ENCODE data around the gene ZNF471. TPM values are rescaled to one million over a fixed set of nuclear protein-coding genes. Genes with fewer than 3 reads are reported as not detected.
A peak's percentile ranks its signal among the peaks of the same experiment; 100 is the strongest.

ZNF471 gene
- total RNA-seq, 6 experiments from 2014 or later: 1.1 to 3.6 (median 2.2) TPM

DNA sequence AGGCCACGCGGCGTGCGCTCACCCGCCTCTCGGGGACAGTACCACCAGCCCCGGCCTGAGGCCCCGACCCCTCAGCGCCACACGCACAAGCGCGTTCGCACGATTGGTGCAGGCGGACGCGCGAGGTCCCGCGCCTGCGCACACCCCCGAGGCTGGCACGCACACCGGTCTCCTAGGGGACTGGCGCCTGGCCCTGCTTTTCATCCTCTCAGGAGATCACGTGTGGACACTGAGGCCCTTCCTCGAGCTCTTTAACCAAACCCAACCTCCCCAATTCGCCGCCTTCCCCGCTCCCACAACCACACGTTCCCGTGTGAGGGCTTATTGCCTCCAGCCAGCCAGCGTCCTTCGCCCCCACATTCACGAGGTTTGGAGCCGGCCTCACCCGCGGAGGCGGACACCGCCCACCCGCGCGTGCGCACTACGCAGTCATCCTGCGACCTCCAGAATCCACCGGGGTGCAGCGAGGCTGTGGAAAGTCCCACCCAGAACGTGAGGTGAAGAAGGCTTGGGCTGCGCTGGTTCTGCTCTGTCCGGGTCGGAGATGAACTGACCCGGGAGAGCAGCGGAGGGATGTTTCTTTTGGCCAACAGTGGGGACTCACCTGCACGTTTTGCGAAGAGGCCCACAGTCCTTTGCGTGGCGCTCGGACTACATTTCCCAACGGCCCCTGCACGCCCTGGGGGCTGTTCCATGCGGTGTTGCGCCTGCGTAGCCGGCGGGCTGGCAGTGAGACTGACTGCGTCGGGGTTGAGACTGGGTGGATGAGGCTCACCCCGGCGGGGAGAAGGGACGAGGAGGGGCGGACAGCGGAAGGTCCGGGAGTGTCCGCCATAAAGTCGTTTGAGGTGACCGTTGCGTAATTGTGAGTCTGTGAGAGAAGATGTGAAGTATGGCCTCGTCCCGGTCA lies 30.0 kb upstream of the ZNF471 start:
- DNase-seq: peak; percentile 81 to 93 (median 87)
- TF ChIP-seq, protein P1, sequence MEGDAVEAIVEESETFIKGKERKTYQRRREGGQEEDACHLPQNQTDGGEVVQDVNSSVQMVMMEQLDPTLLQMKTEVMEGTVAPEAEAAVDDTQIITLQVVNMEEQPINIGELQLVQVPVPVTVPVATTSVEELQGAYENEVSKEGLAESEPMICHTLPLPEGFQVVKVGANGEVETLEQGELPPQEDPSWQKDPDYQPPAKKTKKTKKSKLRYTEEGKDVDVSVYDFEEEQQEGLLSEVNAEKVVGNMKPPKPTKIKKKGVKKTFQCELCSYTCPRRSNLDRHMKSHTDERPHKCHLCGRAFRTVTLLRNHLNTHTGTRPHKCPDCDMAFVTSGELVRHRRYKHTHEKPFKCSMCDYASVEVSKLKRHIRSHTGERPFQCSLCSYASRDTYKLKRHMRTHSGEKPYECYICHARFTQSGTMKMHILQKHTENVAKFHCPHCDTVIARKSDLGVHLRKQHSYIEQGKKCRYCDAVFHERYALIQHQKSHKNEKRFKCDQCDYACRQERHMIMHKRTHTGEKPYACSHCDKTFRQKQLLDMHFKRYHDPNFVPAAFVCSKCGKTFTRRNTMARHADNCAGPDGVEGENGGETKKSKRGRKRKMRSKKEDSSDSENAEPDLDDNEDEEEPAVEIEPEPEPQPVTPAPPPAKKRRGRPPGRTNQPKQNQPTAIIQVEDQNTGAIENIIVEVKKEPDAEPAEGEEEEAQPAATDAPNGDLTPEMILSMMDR (IDR thresholded peaks at IDR 0.05): no peak
- TF ChIP-seq POLR2A (IDR thresholded peaks at IDR 0.05): no peak
- Histone ChIP-seq H3K4me1 (no peaks in the 10 kb centered on the region), H3K9me3 (peaks cover 0 to 18% (median under 1%) of the 10 kb centered on the region in 4 donors), H3K4me3 (peak overlapping the region; percentile 32 to 69 (median 47)), H3K36me3 (peaks cover 0 to under 1% (median 0%) of the 10 kb centered on the region in 4 donors), H3K27me3 (no peaks in the 10 kb centered on the region), H3K27ac (peak overlapping the region; percentile 9 to 16 (median 13))
- peak; percentile 89 to 97 (median 95) for ATAC-seq
- intact Hi-C loops (cut with DNase I): no loop called here
- 1% methylated on average over 27 of the region's 80 CpGs for WGBS (ENCODE audit: insufficient coverage, low coverage, low lambda C conversion rate, missing lambda C conversion rate)

DNA sequence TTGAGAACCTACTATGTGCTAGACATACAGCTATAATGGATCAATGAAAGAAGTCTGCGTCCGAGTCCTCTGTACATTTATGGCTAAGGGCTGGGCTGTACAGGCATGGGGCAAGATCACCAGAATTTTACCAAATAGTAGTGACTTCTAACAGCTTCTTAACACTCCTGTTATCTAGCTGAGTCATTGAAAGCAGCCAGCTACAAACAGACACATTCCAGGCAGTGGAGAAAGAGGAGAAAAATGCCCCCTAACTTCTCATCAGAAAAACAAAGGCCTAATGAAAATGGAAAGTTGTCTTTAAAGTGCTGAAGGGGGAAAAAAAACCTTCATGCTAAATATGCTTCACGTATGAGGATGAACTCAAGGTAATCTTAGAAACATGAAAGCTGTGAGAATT lies 16.3 kb upstream of the ZNF471 start:
- H3K36me3 ChIP-seq: no peaks in the 10 kb centered on the region
- intact Hi-C loops (cut with DNase I): no loop called here
- TF ChIP-seq POLR2A (IDR thresholded peaks at IDR 0.05): no peak
- TF ChIP-seq, protein P1 (IDR thresholded peaks at IDR 0.05): no peak
- no peaks in the 10 kb centered on the region for H3K27me3 ChIP-seq
- no peaks in the 10 kb centered on the region for H3K4me1 ChIP-seq
- no peak for DNase-seq
- H3K27ac ChIP-seq: no peak overlapping the region
- no peak for ATAC-seq
- H3K9me3 ChIP-seq: peaks cover 0 to 21% (median 2%) of the 10 kb centered on the region in 4 donors
- 85% methylated on average over 3 of the region's 3 CpGs for WGBS (ENCODE audit: insufficient coverage, low coverage, low lambda C conversion rate, missing lambda C conversion rate)
- H3K4me3 ChIP-seq: no peak overlapping the region

DNA sequence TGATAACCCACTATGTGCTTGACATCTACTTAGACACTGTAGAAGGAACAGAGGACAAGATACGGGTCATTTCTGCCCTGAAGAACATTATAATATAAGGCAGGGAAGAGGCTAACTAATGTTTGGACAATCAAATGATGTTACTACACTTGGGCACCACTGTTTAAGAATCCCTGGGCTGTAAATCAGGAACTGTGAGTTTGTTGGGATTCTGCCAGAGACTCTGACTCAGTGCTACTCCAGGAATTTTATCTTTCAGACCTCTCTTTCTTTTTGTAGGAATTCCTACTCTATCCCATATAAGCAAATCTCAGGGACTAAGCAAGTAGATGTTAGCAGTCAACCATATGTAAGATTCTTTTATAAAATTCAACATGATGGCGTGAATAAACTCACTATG lies 3.1 kb upstream of the ZNF471 start:
- TF ChIP-seq POLR2A (IDR thresholded peaks at IDR 0.05): no peak
- TF ChIP-seq, protein P1 (IDR thresholded peaks at IDR 0.05): no peak
- peaks cover 0 to 4% (median 0%) of the 10 kb centered on the region in 4 donors for H3K4me1 ChIP-seq
- DNase-seq (no peak), ATAC-seq (no peak)
- WGBS (ENCODE audit: insufficient coverage, low coverage, low lambda C conversion rate, missing lambda C conversion rate): 78% methylated on average over 2 of the region's 2 CpGs
- intact Hi-C loops (cut with DNase I): no loop called here
- no peaks in the 10 kb centered on the region for H3K27me3 ChIP-seq
- H3K4me3 ChIP-seq: no peak overlapping the region
- no peaks in the 10 kb centered on the region for H3K36me3 ChIP-seq
- peaks cover 0 to 15% (median 1%) of the 10 kb centered on the region in 4 donors for H3K9me3 ChIP-seq
- no peak overlapping the region for H3K27ac ChIP-seq

DNA sequence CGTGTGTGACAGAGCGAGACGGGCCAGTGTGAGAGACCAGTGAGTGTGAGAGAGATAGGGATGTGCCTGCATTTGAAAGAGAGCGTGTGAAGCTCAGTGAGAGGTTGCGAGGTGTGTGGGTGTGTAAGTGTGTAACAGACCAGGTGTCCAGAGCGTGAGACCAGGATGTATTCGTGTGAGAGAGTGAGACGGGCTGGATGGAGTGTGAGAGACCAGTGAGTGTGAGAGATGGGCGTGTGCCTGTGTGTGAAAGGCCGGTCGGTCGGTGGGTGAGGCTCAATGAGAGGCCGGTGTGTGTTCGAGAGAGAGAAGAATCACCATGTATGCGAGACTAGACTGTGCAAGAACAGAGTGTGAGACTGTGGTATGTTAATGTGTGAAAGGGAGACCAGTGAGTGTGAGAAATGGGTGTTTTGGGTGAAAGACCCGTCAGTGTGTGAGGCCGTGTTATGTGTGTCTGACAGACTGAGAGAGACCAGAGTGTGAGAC lies 679 bp downstream of the ZNF471 start:
- no peak for DNase-seq
- 5% methylated on average over 17 of the region's 17 CpGs for WGBS (ENCODE audit: insufficient coverage, low coverage, low lambda C conversion rate, missing lambda C conversion rate)
- intact Hi-C loops (cut with DNase I): no loop called here
- Histone ChIP-seq H3K36me3 (peaks cover 0 to 3% (median 0%) of the 10 kb centered on the region in 4 donors), H3K27ac (peak overlapping the region in 1 of 3 donors; percentile 96), H3K4me3 (peak overlapping the region; percentile 53 to 73 (median 58)), H3K27me3 (no peaks in the 10 kb centered on the region), H3K4me1 (peaks cover 0 to 4% (median 0%) of the 10 kb centered on the region in 4 donors), H3K9me3 (peaks cover 0 to 24% (median 2%) of the 10 kb centered on the region in 4 donors)
- no peak for TF ChIP-seq POLR2A (IDR thresholded peaks at IDR 0.05)
- TF ChIP-seq, protein P1 (IDR thresholded peaks at IDR 0.05): no peak
- no peak for ATAC-seq

Measured in right lobe of liver (tissue), 6 donors.